ENCODE measurements around the gene PTPDC1.

The PTPDC1 gene

GRCh38 chr9:94140791-94141790 lies 56.8 kb downstream of the PTPDC1 start:
- no peak for DNase-seq (ENCODE audit: low read depth)

GRCh38 chr9:94142353-94142752 lies 58.1 kb downstream of the PTPDC1 start:
- DNase-seq (ENCODE audit: low read depth): no peak

- no peak for DNase-seq (ENCODE audit: low read depth)
Observed at GRCh38 chr9:94144394-94144793, 60.1 kb downstream of the PTPDC1 start.

- DNase-seq (ENCODE audit: low read depth): no peak
Observed at GRCh38 chr9:94145640-94146039, 61.4 kb downstream of the PTPDC1 start.

GRCh38 chr9:94147776-94148175 lies 63.5 kb downstream of the PTPDC1 start:
- DNase-seq (ENCODE audit: low read depth): no peak

- no peak for DNase-seq (ENCODE audit: low read depth)
Observed at GRCh38 chr9:94148419-94148818, 64.2 kb downstream of the PTPDC1 start.

GRCh38 chr9:94149696-94150095 lies 65.4 kb downstream of the PTPDC1 start:
- no peak for DNase-seq (ENCODE audit: low read depth)

GRCh38 chr9:94150279-94150828 lies 66.1 kb downstream of the PTPDC1 start:
- no peak for DNase-seq (ENCODE audit: low read depth)

- DNase-seq (ENCODE audit: low read depth): no peak
Observed at GRCh38 chr9:94150890-94151650, 66.8 kb downstream of the PTPDC1 start.

GRCh38 chr9:94153905-94154304 lies 69.6 kb downstream of the PTPDC1 start:
- no peak for DNase-seq (ENCODE audit: low read depth)

- DNase-seq (ENCODE audit: low read depth): no peak
Observed at GRCh38 chr9:94156348-94157049, 72.2 kb downstream of the PTPDC1 start.

GRCh38 chr9:94157050-94157801 lies 73.0 kb downstream of the PTPDC1 start:
- no peak for DNase-seq (ENCODE audit: low read depth)
